Thyroid gland (tissue), 4 donors: ENCODE data around the gene FRYL. TPM values are rescaled to one million over a fixed set of nuclear protein-coding genes. Genes with fewer than 3 reads are reported as not detected.
"Not testable (repeated sequence)": the region's sequence is repeated elsewhere in the genome, so short reads cannot be mapped to it uniquely, and the experiment has no call there.

ENCODE experiments used
- DNase-seq, 2 donors: peaks; one replicate each; pipeline ENCODE4 v3.0.0-alpha.2; 2019
- H3K27ac ChIP-seq, 3 donors: fragments of 200-600 bp; sonication (generic); 1 replicate in 2 of 3; 2 replicates in 1 of 3; pipeline ENCODE4 v1.5.1; 2016 to 2019; ENCODE audit warnings: mild to moderate bottlenecking in 1 of 3, moderate library complexity in 1 of 3
- H3K27me3 ChIP-seq: fragments of 200-600 bp; sonication (generic); one replicate; pipeline ENCODE4 v1.5.1; 2019
- H3K36me3 ChIP-seq, 2 donors: fragments of 200-600 bp; sonication (generic); one replicate each; pipeline ENCODE4 v1.5.1; 2016 to 2019
- H3K4me1 ChIP-seq, 2 donors: fragments of 200-600 bp; sonication (generic); one replicate each; pipeline ENCODE4 v1.5.1; 2017 to 2019
- H3K4me3 ChIP-seq, 3 donors: fragments of 200-600 bp; sonication (generic); replicated peaks in 1 of 3; 1 replicate in 2 of 3; 2 replicates in 1 of 3; pipeline ENCODE4 v1.5.1; 2016; ENCODE audit warnings: mild to moderate bottlenecking in 1 of 3
- H3K9me3 ChIP-seq: fragments of 200-600 bp; sonication (generic); one replicate; pipeline ENCODE4 v1.5.1; 2017
- CTCF ChIP-seq, 6 experiments: fragments of 200-600 bp in 3 of 6; fragments of 450-650 bp in 3 of 6; sonication (generic) in 3 of 6; IDR thresholded peaks; one replicate each; pipeline ENCODE4 v1.5.1; 2016 to 2019; ENCODE audit warnings: antibody characterized with exemption in 6 of 6, mild to moderate bottlenecking in 2 of 6, inconsistent platforms in 1 of 6, moderate library complexity in 1 of 6
- POLR2A ChIP-seq, 2 donors: fragments of 450-650 bp; IDR thresholded peaks; one replicate each; pipeline ENCODE4 v1.6.1; 2017; ENCODE audit warnings: antibody characterized with exemption in 2 of 2, mild to moderate bottlenecking in 2 of 2, moderate library complexity in 1 of 2
- WGBS, 2 donors: methylation state at CpG; one replicate each; pipeline ENCODE4 v1.1.5; 2017; 5-methylcytosine and 5-hydroxymethylcytosine counted together
- intact Hi-C: fragments of 100-400 bp; cut with DNase I; formaldehyde crosslinking; loops from one replicate; pipeline ENCODE4 v1.15.1; 2023
- total RNA-seq, 4 donors: library from RNA; depleted of rRNA; stranded (reverse); fragments of >200 nt; gene quantifications; one replicate each; pipeline ENCODE4 v1.2.3, GENCODE V29; 2016

Gene FRYL
- total RNA-seq, 4 donors from 2014 or later: 48.7 to 90.4 (median 67.8) TPM

- WGBS, 2 donors: 92 to 93% methylated on average over 10 to 11 of the region's 11 CpGs
- Histone ChIP-seq H3K36me3 (no peaks in the 10 kb centered on the region), H3K4me3 (no peak overlapping the region), H3K27ac (no peak overlapping the region), H3K4me1 (peaks cover 0 to 7% of the 10 kb centered on the region in 2 donors), H3K9me3 (no peaks in the 10 kb centered on the region), H3K27me3 (no peaks in the 10 kb centered on the region)
- no peak for DNase-seq
- no peak for TF ChIP-seq POLR2A (IDR thresholded peaks at IDR 0.05)
- no peak for TF ChIP-seq CTCF (IDR thresholded peaks at IDR 0.05)
- intact Hi-C loops: no loop called here
These were observed 31.0 kb downstream of the FRYL start for GRCh38 chr4:48748949-48749596.

GRCh38 chr4:48746608-48747362 lies 33.3 kb downstream of the FRYL start:
- H3K27ac ChIP-seq: no peak overlapping the region
- H3K27me3 ChIP-seq: no peaks in the 10 kb centered on the region
- DNase-seq: no peak
- no peaks in the 10 kb centered on the region for H3K36me3 ChIP-seq
- WGBS, 2 donors: 74% methylated on average over 4 of the region's 4 CpGs
- intact Hi-C loops: no loop called here
- no peaks in the 10 kb centered on the region for H3K9me3 ChIP-seq
- TF ChIP-seq POLR2A (IDR thresholded peaks at IDR 0.05) (no peak), CTCF (IDR thresholded peaks at IDR 0.05) (no peak)
- H3K4me3 ChIP-seq: no peak overlapping the region
- peaks cover 0 to 12% of the 10 kb centered on the region in 2 donors for H3K4me1 ChIP-seq

GRCh38 chr4:48745223-48745622 lies 34.9 kb downstream of the FRYL start:
- intact Hi-C loops, H3K4me3 ChIP-seq, H3K27me3 ChIP-seq, H3K4me1 ChIP-seq, H3K36me3 ChIP-seq, DNase-seq, H3K27ac ChIP-seq, H3K9me3 ChIP-seq: not testable (repeated sequence)
- 95 to 96% methylated on average over 5 of the region's 5 CpGs for WGBS, 2 donors

- no peak for TF ChIP-seq CTCF (IDR thresholded peaks at IDR 0.05)
- no peak for TF ChIP-seq POLR2A (IDR thresholded peaks at IDR 0.05)
- Histone ChIP-seq H3K9me3 (no peaks in the 10 kb centered on the region), H3K36me3 (no peaks in the 10 kb centered on the region), H3K4me1 (peaks cover 0 to 5% of the 10 kb centered on the region in 2 donors), H3K27me3 (no peaks in the 10 kb centered on the region), H3K27ac (no peak overlapping the region), H3K4me3 (no peak overlapping the region)
- intact Hi-C loops: no loop called here
- no peak for DNase-seq
These were observed 37.7 kb downstream of the FRYL start for GRCh38 chr4:48742412-48742811.

- no peaks in the 10 kb centered on the region for H3K27me3 ChIP-seq
- intact Hi-C loops: no loop called here
- WGBS, 2 donors: 81 to 87% methylated on average over 3 of the region's 3 CpGs
- H3K4me3 ChIP-seq: no peak overlapping the region
- H3K27ac ChIP-seq: no peak overlapping the region
- no peaks in the 10 kb centered on the region for H3K9me3 ChIP-seq
- H3K4me1 ChIP-seq: peaks cover 0 to 5% of the 10 kb centered on the region in 2 donors
- no peaks in the 10 kb centered on the region for H3K36me3 ChIP-seq
- DNase-seq: no peak
- TF ChIP-seq CTCF (IDR thresholded peaks at IDR 0.05): no peak
- no peak for TF ChIP-seq POLR2A (IDR thresholded peaks at IDR 0.05)
These were observed 40.5 kb downstream of the FRYL start for GRCh38 chr4:48739560-48740019.
